SK-N-SH (cell line): ENCODE measurements around the gene KLHL25. TPM values are rescaled to one million over a fixed set of nuclear protein-coding genes. Genes with fewer than 3 reads are reported as not detected.
A peak's percentile ranks its signal among the peaks of the same experiment; 100 is the strongest.

Experiments
- CTCF ChIA-PET: fragments of 300-600, 350-600 bp; formaldehyde crosslinking; extraction: SDS; loops from one replicate; lab custom pipeline; 2021; lab: Yijun Ruan, JAX
- POLR2A ChIA-PET: fragments of 350-600 bp; sonication (Branson Sonifier 250); formaldehyde crosslinking; extraction: SDS; loops from one replicate; lab custom pipeline; 2020; ENCODE audit warnings: antibody characterized with exemption, inconsistent platforms; lab: Yijun Ruan, JAX
- DNase-seq: peaks from one replicate; pipeline ENCODE4 v3.0.0; 2012
- H2AFZ ChIP-seq: fragments of 200-600 bp; sonication (generic); 2 replicates; pipeline ENCODE4 v1.8.1; 2016; ENCODE audit warnings: antibody characterized with exemption, mild to moderate bottlenecking, low read depth
- H3F3A ChIP-seq: fragments of 200-600 bp; sonication (generic); replicated peaks from 2 replicates; pipeline ENCODE3; 2016; ENCODE audit warnings: antibody characterized with exemption, mild to moderate bottlenecking; ENCODE audit not compliant: insufficient read depth
- H3K27ac ChIP-seq, 2 experiments: fragments of 200-500 bp in 1 of 2; fragments of 200-600 bp in 1 of 2; sonication (Bioruptor generic) in 1 of 2; sonication (generic), shearing (Covaris generic) in 1 of 2; 2 replicates each; pipeline versions ENCODE4 v1.5.1 to v1.6.1; 2014 to 2016; ENCODE audit warnings: low read depth in 2 of 2, inconsistent platforms in 1 of 2, low read length in 1 of 2, mild to moderate bottlenecking in 1 of 2, mixed read lengths in 1 of 2
- H3K27me3 ChIP-seq: fragments of 200-600 bp; sonication (generic), shearing (Covaris generic); 2 replicates; pipeline ENCODE4 v1.6.1; 2016; ENCODE audit warnings: mixed run types; ENCODE audit not compliant: insufficient read depth
- H3K36me3 ChIP-seq, 2 experiments: fragments of 200-500 bp in 1 of 2; fragments of 200-600 bp in 1 of 2; sonication (Bioruptor generic) in 1 of 2; sonication (generic) in 1 of 2; replicated peaks in 1 of 2; 2 replicates each; pipeline versions ENCODE3 to v1.5.1; 2014 to 2016; ENCODE audit warnings: low read length in 1 of 2, mild to moderate bottlenecking in 1 of 2; ENCODE audit not compliant: insufficient read depth in 2 of 2, control insufficient read depth in 1 of 2
- H3K4me1 ChIP-seq, 2 experiments: fragments of 200-500 bp in 1 of 2; fragments of 200-600 bp in 1 of 2; sonication (Bioruptor generic) in 1 of 2; sonication (generic), shearing (Covaris generic) in 1 of 2; 2 replicates each; pipeline versions ENCODE4 v1.5.1 to v1.6.1; 2014 to 2016; ENCODE audit warnings: low read depth in 1 of 2, low read length in 1 of 2, mixed run types in 1 of 2; ENCODE audit not compliant: insufficient read depth in 2 of 2, control insufficient read depth in 1 of 2
- H3K4me2 ChIP-seq: fragments of 200-600 bp; sonication (generic), shearing (Covaris generic); 2 replicates; pipeline ENCODE4 v1.6.1; 2017; ENCODE audit warnings: mixed run types
- H3K4me3 ChIP-seq, 2 experiments: fragments of 200-500 bp in 1 of 2; fragments of 200-600 bp in 1 of 2; sonication (Bioruptor generic) in 1 of 2; sonication (generic), shearing (Covaris generic) in 1 of 2; 2 replicates each; pipeline versions ENCODE4 v1.5.1 to v1.8.1; 2014 to 2016; ENCODE audit warnings: low read depth in 2 of 2, inconsistent platforms in 1 of 2, low read length in 1 of 2, mild to moderate bottlenecking in 1 of 2, mixed read lengths in 1 of 2, moderate library complexity in 1 of 2
- H3K79me2 ChIP-seq: fragments of 200-600 bp; sonication (generic); 2 replicates; pipeline ENCODE4 v1.8.1; 2017; ENCODE audit warnings: mild to moderate bottlenecking; ENCODE audit not compliant: insufficient read depth
- H3K9ac ChIP-seq: fragments of 200-600 bp; sonication (generic); 2 replicates; pipeline ENCODE4 v1.6.1; 2017; ENCODE audit warnings: mixed run types
- H3K9me2 ChIP-seq: fragments of 200-600 bp; sonication (generic); 2 replicates; pipeline ENCODE4 v1.6.1; 2017; ENCODE audit warnings: mixed run types
- H3K9me3 ChIP-seq: fragments of 200-600 bp; sonication (generic); 2 replicates; pipeline ENCODE4 v1.6.1; 2017; ENCODE audit warnings: mixed run types, mild to moderate bottlenecking, moderate library complexity
- H4K20me1 ChIP-seq: fragments of 200-600 bp; sonication (generic); 2 replicates; pipeline ENCODE4 v1.6.1; 2017; ENCODE audit warnings: mild to moderate bottlenecking, mixed run types; ENCODE audit not compliant: insufficient read depth
- CTCF ChIP-seq: fragments of 200-600 bp; sonication (generic); IDR thresholded peaks from 2 replicates; pipeline ENCODE4 v1.6.1; 2017; ENCODE audit warnings: antibody characterized with exemption, mild to moderate bottlenecking, moderate library complexity
- EP300 ChIP-seq, 2 experiments: IDR thresholded peaks; 2 replicates each; pipeline versions ENCODE4 v1.4.0 to v1.6.1; 2012; ENCODE audit warnings: borderline replicate concordance in 1 of 2, low read depth in 1 of 2, low read length in 1 of 2
- EZH2phosphoT487 ChIP-seq: fragments of 200-600 bp; sonication (generic); IDR thresholded peaks from 2 replicates; pipeline ENCODE4 v1.6.1; 2017; ENCODE audit warnings: low read depth, mixed run types, mild to moderate bottlenecking, antibody characterized with exemption, moderate library complexity, borderline replicate concordance
- FOSL2 ChIP-seq: IDR thresholded peaks from 2 replicates; pipeline ENCODE4 v1.4.0; 2012; ENCODE audit warnings: low read depth, mild to moderate bottlenecking, moderate library complexity, borderline replicate concordance
- GABPA ChIP-seq: IDR thresholded peaks from 2 replicates; pipeline ENCODE4 v1.4.0; 2012; ENCODE audit warnings: low read depth, mild to moderate bottlenecking
- GATA2 ChIP-seq: sonication (generic); formaldehyde crosslinking; IDR thresholded peaks from 2 replicates; pipeline ENCODE4 v1.5.0; 2020; ENCODE audit warnings: mild to moderate bottlenecking, missing genetic modification reagents
- IRF3 ChIP-seq: fragments of 150-350 bp; IDR thresholded peaks from 2 replicates; pipeline ENCODE4 v1.6.1; 2016; ENCODE audit warnings: mild to moderate bottlenecking, low read depth, low read length
- MXI1 ChIP-seq: IDR thresholded peaks from 2 replicates; pipeline ENCODE4 v1.6.1; 2012; ENCODE audit warnings: mild to moderate bottlenecking, low read depth, low read length, improper control_type of control experiment
- NRF1 ChIP-seq: IDR thresholded peaks from 2 replicates; pipeline ENCODE4 v1.6.1; 2012; ENCODE audit warnings: low read depth, mild to moderate bottlenecking, low read length
- POLR2AphosphoS5 ChIP-seq: IDR thresholded peaks from 2 replicates; pipeline ENCODE4 v1.6.1; 2012; ENCODE audit warnings: low read depth, low read length
- RCOR1 ChIP-seq: fragments of 150-350 bp; IDR thresholded peaks from 2 replicates; pipeline ENCODE4 v1.6.1; 2017; ENCODE audit warnings: antibody characterized with exemption, low read length
- USF2 ChIP-seq: fragments of 150-350 bp; IDR thresholded peaks from 2 replicates; pipeline ENCODE4 v1.6.1; 2017; ENCODE audit warnings: antibody characterized with exemption, low read length, low read depth, borderline replicate concordance
- YY1 ChIP-seq: IDR thresholded peaks from 2 replicates; pipeline ENCODE4 v1.4.0; 2012; ENCODE audit warnings: low read depth, mild to moderate bottlenecking
- WGBS: methylation state at CpG from one replicate; pipeline ENCODE4 v1.1.6; 2017; ENCODE audit warnings: low lambda C conversion rate; 5-methylcytosine and 5-hydroxymethylcytosine counted together
- polyA plus RNA-seq, 3 experiments: library from polyadenylated mRNA; depleted of rRNA; stranded (reverse); fragments of >200 nt; gene quantifications; 2 replicates each; pipeline ENCODE4 v1.2.3, GENCODE V29; 2012

The KLHL25 gene
- polyA plus RNA-seq, 1 of the 3 experiments (the other 2 are of a cell fraction): 4.5 TPM

- POLR2A ChIA-PET: interaction anchor here (0.6 to 1.5 kb wide), 2 partner anchors 28 to 1942 kb away, joined by 4 to 7 read pairs; no protein-coding TSS in a partner anchor
- Histone ChIP-seq H3F3A (no peaks in the 10 kb centered on the region), H2AFZ (no peak overlapping the region), H3K79me2 (peaks cover 66% of the 10 kb centered on the region), H3K27ac (no peak overlapping the region), H3K9me2 (no peaks in the 10 kb centered on the region), H3K36me3 (no peaks in the 10 kb centered on the region), H3K4me2 (peak overlapping the region; percentile 98), H3K27me3 (no peaks in the 10 kb centered on the region), H3K9me3 (no peaks in the 10 kb centered on the region), H3K4me3 (no peak overlapping the region), H3K9ac (no peak overlapping the region), H4K20me1 (peaks cover 16% of the 10 kb centered on the region), H3K4me1 (peaks cover 9 to 45% of the 10 kb centered on the region in 2 experiments; a peak in 2 of 4 replicates)
- no peak for TF ChIP-seq FOSL2
- no peak for TF ChIP-seq GATA2 (CRISPR knock-in tag)
- peak; percentile 75 for TF ChIP-seq RCOR1
- peak in 1 of 2 experiments; percentile 8; a peak in 1 of 4 replicates for TF ChIP-seq EP300 (IDR thresholded peaks at IDR 0.05; ENCODE audit: borderline replicate concordance in 1 of 2, low read depth in 1 of 2, low read length in 1 of 2)
- TF ChIP-seq MXI1: no peak
- TF ChIP-seq NRF1: no peak
- TF ChIP-seq YY1: no peak
- TF ChIP-seq CTCF: no peak
- no peak for TF ChIP-seq IRF3
- no peak for TF ChIP-seq POLR2AphosphoS5
- TF ChIP-seq GABPA: no peak
- TF ChIP-seq EZH2phosphoT487: no peak
- no peak for DNase-seq
- CTCF ChIA-PET: interaction anchor here (0.9 to 1.6 kb wide), 7 partner anchors 10 to 49 kb away, joined by 3 to 5 read pairs (median 3); no protein-coding TSS in a partner anchor
- 92% methylated on average over 4 of the region's 4 CpGs for WGBS
Measured at GRCh38 chr15:85792102-85792731, 2.5 kb downstream of the KLHL25 start.

GRCh38 chr15:85789496-85789875 lies 5.2 kb downstream of the KLHL25 start:
- TF ChIP-seq GABPA (no peak), USF2 (no peak)
- CTCF ChIA-PET: interaction anchor here (0.8 to 3.1 kb wide), 6 partner anchors 11 to 51 kb away, joined by 3 to 9 read pairs (median 6); no protein-coding TSS in a partner anchor
- WGBS: 92% methylated on average over 6 of the region's 7 CpGs

More at GRCh38 chr15:85789496-85789875, 5.2 kb downstream of the KLHL25 start:
- Histone ChIP-seq H3K36me3 (no peaks in the 10 kb centered on the region), H3K9me3 (no peaks in the 10 kb centered on the region), H3K27ac (no peak overlapping the region), H3K9ac (no peak overlapping the region), H2AFZ (no peak overlapping the region), H3K4me2 (no peak overlapping the region), H4K20me1 (peaks cover 23% of the 10 kb centered on the region), H3K27me3 (no peaks in the 10 kb centered on the region), H3K4me1 (peaks cover 24 to 56% of the 10 kb centered on the region in 2 experiments; a peak in 3 of 4 replicates), H3K9me2 (no peaks in the 10 kb centered on the region), H3K79me2 (peaks cover 84% of the 10 kb centered on the region), H3K4me3 (no peak overlapping the region), H3F3A (peaks cover 8% of the 10 kb centered on the region)
- POLR2A ChIA-PET: no interaction called here
- DNase-seq: no peak
